Measurements from ENCODE around the gene NOP53.
"Not testable (repeated sequence)": the region's sequence is repeated elsewhere in the genome, so short reads cannot be mapped to it uniquely, and the experiment has no call there.

The NOP53 gene

GRCh38 chr19:47777245-47778048 is 32.1 kb downstream of the NOP53 start:
- peak overlapping the region; percentile 95 to 97 for H3K4me3 Mint-ChIP-seq
- H3K4me1 Mint-ChIP-seq: peaks cover 37% of the 10 kb centered on the region
- not testable (repeated sequence) for ATAC-seq, H3K27me3 Mint-ChIP-seq, DNase-seq, H3K9me3 Mint-ChIP-seq
- H3K27ac Mint-ChIP-seq: peak overlapping the region in 1 of 2 donors; percentile 98

DNA sequence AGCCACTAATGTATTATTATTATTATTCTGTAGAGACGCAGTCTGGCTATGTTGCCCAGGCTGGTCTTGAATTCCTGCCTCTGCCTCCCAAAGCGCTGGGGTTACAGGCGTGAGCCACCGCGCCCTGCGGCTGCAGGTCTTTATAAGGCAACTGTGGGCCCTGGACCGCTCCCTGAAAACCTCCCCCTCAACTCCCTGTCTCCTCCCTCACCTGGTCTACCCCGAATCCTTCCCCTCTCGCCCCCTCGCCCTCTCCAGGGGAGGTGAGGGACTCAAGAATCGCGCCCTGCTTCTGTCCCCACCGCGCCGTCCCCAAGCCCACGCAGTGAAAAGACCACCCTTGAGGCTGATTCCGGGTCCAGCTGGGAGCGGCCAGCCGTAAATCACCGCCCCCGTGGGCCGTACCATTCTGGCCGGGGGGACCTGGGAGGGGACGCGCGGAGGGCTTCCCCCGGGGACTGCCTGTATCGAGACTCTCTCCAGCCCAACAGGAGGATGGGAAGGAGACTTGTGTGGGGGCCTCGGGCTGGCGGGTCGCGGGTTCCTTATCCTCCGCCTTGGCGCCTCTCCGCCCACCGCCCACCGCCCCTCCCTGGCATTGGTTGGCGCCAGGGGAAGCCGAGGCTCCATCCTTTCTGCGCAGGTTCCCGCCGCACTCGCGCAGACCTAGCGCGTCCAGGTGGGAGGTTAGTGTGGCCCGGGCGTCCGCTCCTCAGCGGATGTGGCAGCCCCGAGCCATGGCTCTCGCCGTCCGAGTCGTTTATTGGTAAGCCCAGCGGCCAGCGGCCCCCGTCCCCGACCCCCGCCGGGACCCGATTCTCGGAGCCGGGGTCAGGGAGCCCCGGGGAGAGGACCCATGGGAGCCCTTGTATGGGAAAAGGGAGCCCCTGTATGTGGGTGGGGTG is 33.0 kb downstream of the NOP53 start, which contains the start of gene SELENOW:
SELENOW (plus strand) TSS at position 655 of the 905 bp plus-strand sequence; CDS start at position 738, 83 bp downstream.
- ATAC-seq: peak; percentile 96
- Mint-ChIP-seq H3K9me3 (no peaks in the 10 kb centered on the region), H3K4me3 (peak within 1 kb of the TSS; percentile 95 to 97), H3K27me3 (no peaks in the 10 kb centered on the region), H3K4me1 (peaks cover 37% of the 10 kb centered on the region), H3K27ac (peak within 1 kb of the TSS; percentile 98 to 99)
- DNase-seq: peak; percentile 85 to 87

DNA sequence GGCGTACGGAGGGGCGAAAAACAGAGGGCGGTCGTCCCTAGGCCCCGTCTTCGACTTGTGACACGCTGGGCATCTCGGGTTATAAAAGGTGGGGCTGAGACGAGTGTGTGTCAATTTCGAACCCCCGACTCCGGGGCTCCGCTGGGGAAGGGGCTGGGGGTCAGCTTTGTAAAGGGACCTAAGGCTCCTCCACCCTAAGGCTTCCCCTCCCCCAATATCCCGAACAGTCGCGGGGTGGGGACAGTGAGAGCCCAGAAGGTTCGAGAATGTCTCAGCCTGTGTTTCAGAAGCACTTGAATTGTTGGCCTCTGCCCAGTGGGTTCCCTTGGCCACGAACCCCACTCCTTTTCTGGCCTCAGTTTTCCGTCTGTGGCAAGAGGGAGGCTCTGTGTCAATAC is 33.6 kb downstream of the NOP53 start:
- H3K4me3 Mint-ChIP-seq: peak overlapping the region; percentile 95 to 97
- no peaks in the 10 kb centered on the region for H3K27me3 Mint-ChIP-seq
- H3K9me3 Mint-ChIP-seq: no peaks in the 10 kb centered on the region
- H3K4me1 Mint-ChIP-seq: peaks cover 37% of the 10 kb centered on the region
- peak overlapping the region; percentile 98 to 99 for H3K27ac Mint-ChIP-seq
- DNase-seq (peak in 1 of 2 donors; percentile 21), ATAC-seq (peak; percentile 14)

GRCh38 chr19:47779524-47780214 is 34.3 kb downstream of the NOP53 start:
- peak overlapping the region; percentile 95 to 97 for H3K4me3 Mint-ChIP-seq
- H3K9me3 Mint-ChIP-seq: no peaks in the 10 kb centered on the region
- ATAC-seq (no peak), DNase-seq (no peak)
- peak overlapping the region; percentile 98 to 99 for H3K27ac Mint-ChIP-seq
- peaks cover 37% of the 10 kb centered on the region for H3K4me1 Mint-ChIP-seq
- no peaks in the 10 kb centered on the region for H3K27me3 Mint-ChIP-seq

- Mint-ChIP-seq H3K27me3 (no peaks in the 10 kb centered on the region), H3K4me1 (peaks cover 37% of the 10 kb centered on the region), H3K4me3 (peak overlapping the region; percentile 95 to 97), H3K27ac (peak overlapping the region; percentile 83 to 99), H3K9me3 (no peaks in the 10 kb centered on the region)
- ATAC-seq (no peak), DNase-seq (no peak)
Measured at GRCh38 chr19:47780215-47780551, 34.8 kb downstream of the NOP53 start.

GRCh38 chr19:47781590-47782262 is 36.4 kb downstream of the NOP53 start:
- H3K27ac Mint-ChIP-seq: no peak overlapping the region
- no peak overlapping the region for H3K4me3 Mint-ChIP-seq
- peaks cover 37% of the 10 kb centered on the region for H3K4me1 Mint-ChIP-seq

GRCh38 chr19:47786566-47786965 is 41.2 kb downstream of the NOP53 start:
- Mint-ChIP-seq H3K4me3 (no peak overlapping the region), H3K4me1 (peaks cover 17% of the 10 kb centered on the region), H3K27ac (no peak overlapping the region), H3K9me3 (no peaks in the 10 kb centered on the region), H3K27me3 (no peaks in the 10 kb centered on the region)
- DNase-seq: no peak
- ATAC-seq: no peak

More at GRCh38 chr19:47781590-47782262, 36.4 kb downstream of the NOP53 start:
- no peak for ATAC-seq
- no peaks in the 10 kb centered on the region for H3K9me3 Mint-ChIP-seq
- no peak for DNase-seq
- H3K27me3 Mint-ChIP-seq: no peaks in the 10 kb centered on the region

DNA sequence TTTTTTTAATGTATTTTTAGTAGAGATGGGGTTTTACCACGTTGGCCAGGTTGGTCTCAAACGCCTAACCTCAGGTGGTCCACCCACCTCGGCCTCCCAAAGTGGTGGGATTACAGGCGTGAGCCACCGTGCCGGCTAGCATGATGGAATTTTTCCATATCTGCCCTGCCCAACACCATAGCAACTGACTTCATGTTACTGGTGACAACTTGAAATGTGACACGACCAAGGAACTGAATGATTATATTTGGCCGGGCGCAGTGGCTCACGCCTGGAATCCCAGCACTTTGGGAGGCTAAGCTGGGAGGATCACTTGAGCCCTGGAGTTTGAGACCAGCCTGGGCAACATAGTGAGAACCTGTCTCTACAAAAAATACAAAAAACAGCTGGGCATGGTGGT is 42.0 kb downstream of the NOP53 start:
- peaks cover 14% of the 10 kb centered on the region for H3K4me1 Mint-ChIP-seq
- H3K4me3 Mint-ChIP-seq, H3K27me3 Mint-ChIP-seq, ATAC-seq, H3K27ac Mint-ChIP-seq, DNase-seq, H3K9me3 Mint-ChIP-seq: not testable (repeated sequence)

GRCh38 chr19:47789811-47790210 is 44.5 kb downstream of the NOP53 start:
- not testable (repeated sequence) for H3K27me3 Mint-ChIP-seq, H3K9me3 Mint-ChIP-seq, DNase-seq, H3K4me3 Mint-ChIP-seq, H3K27ac Mint-ChIP-seq, ATAC-seq
- peaks cover 14% of the 10 kb centered on the region for H3K4me1 Mint-ChIP-seq

- no peak overlapping the region for H3K4me3 Mint-ChIP-seq
- DNase-seq (peak; percentile 78 to 79), ATAC-seq (peak; percentile 82)
- H3K4me1 Mint-ChIP-seq: peaks cover 14% of the 10 kb centered on the region
- H3K9me3 Mint-ChIP-seq: no peaks in the 10 kb centered on the region
- no peaks in the 10 kb centered on the region for H3K27me3 Mint-ChIP-seq
- H3K27ac Mint-ChIP-seq: no peak overlapping the region
Measured at GRCh38 chr19:47790398-47790814, 45.1 kb downstream of the NOP53 start.

GRCh38 chr19:47792616-47793015 is 47.3 kb downstream of the NOP53 start:
- H3K9me3 Mint-ChIP-seq: no peaks in the 10 kb centered on the region
- H3K4me3 Mint-ChIP-seq: no peak overlapping the region
- H3K4me1 Mint-ChIP-seq: peaks cover 14% of the 10 kb centered on the region
- no peak for DNase-seq
- H3K27ac Mint-ChIP-seq: no peak overlapping the region
- no peak for ATAC-seq
- H3K27me3 Mint-ChIP-seq: peaks cover under 1% of the 10 kb centered on the region

GRCh38 chr19:47794526-47794925 is 49.2 kb downstream of the NOP53 start:
- no peak for ATAC-seq
- peaks cover 7% of the 10 kb centered on the region for H3K4me1 Mint-ChIP-seq
- H3K4me3 Mint-ChIP-seq: no peak overlapping the region
- no peaks in the 10 kb centered on the region for H3K9me3 Mint-ChIP-seq
- no peak overlapping the region for H3K27ac Mint-ChIP-seq
- no peak for DNase-seq
- H3K27me3 Mint-ChIP-seq: peaks cover 8% of the 10 kb centered on the region

DNA sequence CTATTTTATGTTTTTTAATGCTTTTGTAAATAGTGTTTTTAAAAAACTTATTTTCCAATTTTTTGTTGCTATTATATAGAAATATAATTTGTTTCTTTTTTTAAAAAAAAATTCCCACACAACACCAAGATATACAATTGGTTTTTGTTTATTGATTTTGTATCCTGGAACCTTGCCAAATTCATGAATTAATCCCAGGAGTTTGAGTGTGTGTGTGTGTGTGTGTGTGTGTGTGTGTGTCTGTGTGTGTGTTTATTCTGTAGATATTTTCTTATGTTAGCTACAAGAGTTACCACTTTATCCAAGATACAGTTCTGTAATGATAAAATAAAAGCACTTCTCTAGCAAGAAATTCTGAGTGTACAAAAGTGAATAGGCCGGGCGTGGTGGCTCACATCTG is 51.4 kb downstream of the NOP53 start:
- Mint-ChIP-seq H3K9me3 (no peaks in the 10 kb centered on the region), H3K4me3 (no peak overlapping the region), H3K27ac (no peak overlapping the region), H3K4me1 (no peaks in the 10 kb centered on the region), H3K27me3 (peaks cover 8% of the 10 kb centered on the region)
- ATAC-seq (no peak), DNase-seq (no peak)

DNA sequence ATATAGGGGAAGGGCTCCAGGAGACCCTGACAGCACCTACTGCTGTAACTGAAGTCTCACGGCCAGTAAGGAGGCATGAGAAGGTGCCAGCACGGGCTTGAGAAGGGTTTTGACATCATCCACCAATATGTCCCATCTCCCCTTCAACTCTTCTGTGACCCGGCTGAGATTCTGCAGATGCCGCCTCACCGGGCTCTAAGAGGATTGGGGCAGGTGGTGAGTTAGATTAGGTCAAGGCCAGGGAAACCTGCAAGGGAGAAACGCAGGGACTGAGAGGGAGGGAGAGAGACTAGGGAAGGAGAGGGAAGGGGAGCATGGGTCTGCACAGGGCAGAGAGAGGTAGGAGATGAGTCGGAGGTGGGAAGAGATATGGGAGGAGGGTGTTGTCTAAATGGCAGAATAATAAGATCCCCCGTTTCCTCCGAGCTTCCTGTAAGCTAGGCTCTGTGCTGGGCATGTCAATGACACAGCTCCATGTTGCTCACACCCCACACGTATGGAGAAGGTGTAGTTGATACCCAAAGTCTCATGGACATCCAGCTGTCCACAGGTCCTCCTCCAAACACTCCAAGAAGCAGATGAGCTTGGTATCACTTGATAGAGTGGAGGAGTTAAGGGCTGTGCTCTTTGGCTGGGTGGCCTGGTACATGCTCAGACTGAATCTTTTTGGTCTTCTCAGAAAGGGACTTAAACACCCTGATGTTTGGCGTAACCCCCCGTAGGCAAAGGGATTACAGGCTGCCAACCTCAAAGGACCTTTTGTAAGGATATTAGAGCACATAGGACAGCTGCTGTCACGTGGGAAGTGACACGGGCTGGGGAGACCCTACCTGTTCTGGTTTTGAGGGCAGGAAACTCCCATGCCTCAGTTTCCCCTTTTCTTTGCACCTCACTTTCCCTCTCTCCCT is 52.9 kb downstream of the NOP53 start:
- H3K27ac Mint-ChIP-seq: no peak overlapping the region
- no peak overlapping the region for H3K4me3 Mint-ChIP-seq

More for the DNA sequence above, 52.9 kb downstream of the NOP53 start:
- no peak for ATAC-seq
- Mint-ChIP-seq H3K4me1 (no peaks in the 10 kb centered on the region), H3K9me3 (no peaks in the 10 kb centered on the region), H3K27me3 (peaks cover 8% of the 10 kb centered on the region)
- DNase-seq: no peak
